ENCODE data around the gene HINT3. TPM values are rescaled to one million over a fixed set of nuclear protein-coding genes. Genes with fewer than 3 reads are reported as not detected.
A peak's percentile ranks its signal among the peaks of the same experiment; 100 is the strongest.

HINT3 gene
- total and polyA plus RNA-seq, 2 of the 13 experiments (the other 11 are each of a cell fraction or from before 2014, with no cell fraction given), result 3.1 to 22.8 TPM

GRCh38 chr6:125986301-125987025 is 29.9 kb downstream of the HINT3 start, which contains the start of gene TRMT11 (continued):
- TF ChIP-seq ZNF432 (CRISPR knock-in tag; IDR thresholded peaks at IDR 0.05; ENCODE audit: borderline replicate concordance) (no peak), SP2 (CRISPR knock-in tag; IDR thresholded peaks at IDR 0.05) (peak; percentile 48; the same call in 1 of the 2 replicates), PRDM4 (CRISPR knock-in tag; IDR thresholded peaks at IDR 0.05; ENCODE audit: borderline replicate concordance) (no peak), ZNF713 (CRISPR knock-in tag; IDR thresholded peaks at IDR 0.05) (peak; percentile 98), ZNF652 (CRISPR knock-in tag; IDR thresholded peaks at IDR 0.05; ENCODE audit: borderline replicate concordance, low read depth) (peak; percentile 41; the same call in 1 of the 2 replicates), MEF2D (CRISPR knock-in tag; IDR thresholded peaks at IDR 0.05) (peak; percentile 84), ZNF562 (CRISPR knock-in tag; IDR thresholded peaks at IDR 0.05; ENCODE audit: borderline replicate concordance) (no peak), TAF1 (CRISPR knock-in tag; IDR thresholded peaks at IDR 0.05) (peak; percentile 99), MTA1 (CRISPR knock-in tag; IDR thresholded peaks at IDR 0.05; ENCODE audit: borderline replicate concordance) (0 out of 2 replicates have a peak, but pooled peaks have one; percentile 79), TBX2 (CRISPR knock-in tag; IDR thresholded peaks at IDR 0.05; ENCODE audit: borderline replicate concordance) (peak; percentile 91), NR2C2 (CRISPR knock-in tag; IDR thresholded peaks at IDR 0.05; ENCODE audit: borderline replicate concordance) (peak; percentile 79; the same call in 1 of the 2 replicates), HNRNPK (IDR thresholded peaks at IDR 0.05; ENCODE audit: low read depth, low read length, poor library complexity, severe bottlenecking) (no peak), TEAD2 (CRISPR knock-in tag; IDR thresholded peaks at IDR 0.05) (no peak), ARID5B (CRISPR knock-in tag; IDR thresholded peaks at IDR 0.05) (peak; percentile 77), ZSCAN29 (CRISPR knock-in tag; conservative IDR thresholded peaks at IDR 0.05) (peak; percentile 95), RFXAP (CRISPR knock-in tag; IDR thresholded peaks at IDR 0.05; ENCODE audit: borderline replicate concordance) (peak; percentile 97), RCOR2 (CRISPR knock-in tag; IDR thresholded peaks at IDR 0.05) (0 out of 2 replicates have a peak, but pooled peaks have one; percentile 11), CCDC6 (CRISPR knock-in tag; IDR thresholded peaks at IDR 0.05) (peak; percentile 77), PBX3 (CRISPR knock-in tag; IDR thresholded peaks at IDR 0.05; ENCODE audit: borderline replicate concordance) (no peak)
- TF ChIP-seq, protein P1, sequence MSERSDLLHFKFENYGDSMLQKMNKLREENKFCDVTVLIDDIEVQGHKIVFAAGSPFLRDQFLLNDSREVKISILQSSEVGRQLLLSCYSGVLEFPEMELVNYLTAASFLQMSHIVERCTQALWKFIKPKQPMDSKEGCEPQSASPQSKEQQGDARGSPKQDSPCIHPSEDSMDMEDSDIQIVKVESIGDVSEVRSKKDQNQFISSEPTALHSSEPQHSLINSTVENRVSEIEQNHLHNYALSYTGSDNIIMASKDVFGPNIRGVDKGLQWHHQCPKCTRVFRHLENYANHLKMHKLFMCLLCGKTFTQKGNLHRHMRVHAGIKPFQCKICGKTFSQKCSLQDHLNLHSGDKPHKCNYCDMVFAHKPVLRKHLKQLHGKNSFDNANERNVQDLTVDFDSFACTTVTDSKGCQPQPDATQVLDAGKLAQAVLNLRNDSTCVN (CRISPR knock-in tag; IDR thresholded peaks at IDR 0.05; ENCODE audit: borderline replicate concordance), result no peak
